ENCODE measurements around the gene SLC1A7. TPM values are rescaled to one million over a fixed set of nuclear protein-coding genes. Genes with fewer than 3 reads are reported as not detected.

Gene SLC1A7
- total RNA-seq, 1 donor from 2014 or later = 0.42 TPM

DNA sequence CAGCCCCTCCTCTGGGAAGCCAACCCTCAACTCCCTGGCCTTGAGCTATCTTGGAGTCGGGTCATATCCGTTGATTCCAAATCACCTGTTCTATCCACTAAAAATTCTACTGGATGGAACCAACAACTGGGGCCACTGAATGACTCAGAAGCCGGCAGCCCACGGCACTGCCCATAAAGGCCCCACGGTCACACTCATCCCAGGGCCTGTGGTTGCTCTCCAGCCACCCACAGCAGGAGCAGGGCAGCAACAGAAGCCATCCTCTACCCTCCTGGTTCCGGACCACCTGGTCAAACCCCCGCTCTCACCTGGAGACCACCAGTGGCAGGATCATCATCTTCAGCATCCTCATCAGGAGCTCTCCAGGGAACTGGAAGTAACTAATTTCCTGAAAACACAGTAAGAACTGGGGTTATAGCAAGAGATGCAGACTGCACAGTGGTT lies 8.4 kb downstream of the SLC1A7 start:
- peak; percentile 49 for DNase-seq (ENCODE audit: low spot score)

- DNase-seq (ENCODE audit: low spot score) = peak; percentile 30
These were observed 9.0 kb downstream of the SLC1A7 start for GRCh38 chr1:53133261-53134041.

GRCh38 chr1:53132176-53132575 lies 10.3 kb downstream of the SLC1A7 start:
- DNase-seq (ENCODE audit: low spot score) = peak; percentile 43

DNA sequence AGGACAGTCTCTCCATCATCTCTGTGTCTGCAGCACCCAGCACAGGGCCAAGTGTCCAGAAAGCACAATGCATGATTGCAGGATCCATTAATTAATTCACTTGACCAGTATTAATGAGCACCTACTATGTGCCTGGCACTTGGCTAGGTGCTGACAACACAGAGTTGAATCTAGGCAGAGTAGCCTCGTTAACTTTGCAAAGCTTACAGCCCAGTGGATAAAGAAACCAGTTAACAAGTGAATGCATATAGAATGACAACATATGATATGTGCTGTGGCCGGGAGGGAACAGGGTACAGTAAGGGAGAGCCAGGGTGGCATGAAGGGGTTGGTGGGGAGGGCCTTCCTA lies 10.9 kb downstream of the SLC1A7 start:
- DNase-seq (ENCODE audit: low spot score) = no peak

DNA sequence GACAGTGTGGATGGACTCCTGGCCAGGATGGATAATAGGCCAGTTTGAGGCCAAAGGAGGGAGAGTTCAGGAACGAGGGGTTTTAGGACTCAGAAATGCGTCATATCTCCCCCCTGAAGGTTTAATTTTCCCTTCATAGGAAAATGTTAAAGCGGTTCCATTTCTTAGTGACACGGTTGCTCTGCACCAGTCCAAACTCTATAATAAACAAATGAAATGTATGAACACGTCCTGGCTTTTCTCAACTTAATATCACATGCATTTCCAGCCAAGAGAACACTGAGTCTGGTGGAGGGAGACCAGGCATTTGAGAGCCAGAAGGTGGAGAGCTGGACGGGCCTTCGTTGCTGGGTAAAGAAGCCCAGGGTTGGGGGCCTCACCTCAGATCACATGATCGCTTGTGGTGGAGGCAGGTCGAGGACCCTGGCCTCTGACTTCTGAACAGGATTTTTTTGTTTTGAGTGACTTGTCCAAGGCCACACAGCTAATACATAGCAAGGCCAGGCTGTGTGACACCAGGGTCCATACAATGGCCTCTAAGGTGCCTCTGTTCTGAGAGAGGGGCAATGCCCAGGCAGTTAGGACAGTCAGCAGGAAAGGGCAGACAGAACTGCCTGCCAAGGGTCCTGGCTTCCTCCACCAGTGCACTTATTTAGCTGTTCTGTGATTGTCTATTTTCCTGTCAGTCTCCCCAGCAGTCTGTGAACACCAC lies 11.4 kb downstream of the SLC1A7 start:
- DNase-seq (ENCODE audit: low spot score) = peak; percentile 59

- DNase-seq (ENCODE audit: low spot score) = peak; percentile 60
These were observed 11.9 kb downstream of the SLC1A7 start for GRCh38 chr1:53130598-53130877.

DNA sequence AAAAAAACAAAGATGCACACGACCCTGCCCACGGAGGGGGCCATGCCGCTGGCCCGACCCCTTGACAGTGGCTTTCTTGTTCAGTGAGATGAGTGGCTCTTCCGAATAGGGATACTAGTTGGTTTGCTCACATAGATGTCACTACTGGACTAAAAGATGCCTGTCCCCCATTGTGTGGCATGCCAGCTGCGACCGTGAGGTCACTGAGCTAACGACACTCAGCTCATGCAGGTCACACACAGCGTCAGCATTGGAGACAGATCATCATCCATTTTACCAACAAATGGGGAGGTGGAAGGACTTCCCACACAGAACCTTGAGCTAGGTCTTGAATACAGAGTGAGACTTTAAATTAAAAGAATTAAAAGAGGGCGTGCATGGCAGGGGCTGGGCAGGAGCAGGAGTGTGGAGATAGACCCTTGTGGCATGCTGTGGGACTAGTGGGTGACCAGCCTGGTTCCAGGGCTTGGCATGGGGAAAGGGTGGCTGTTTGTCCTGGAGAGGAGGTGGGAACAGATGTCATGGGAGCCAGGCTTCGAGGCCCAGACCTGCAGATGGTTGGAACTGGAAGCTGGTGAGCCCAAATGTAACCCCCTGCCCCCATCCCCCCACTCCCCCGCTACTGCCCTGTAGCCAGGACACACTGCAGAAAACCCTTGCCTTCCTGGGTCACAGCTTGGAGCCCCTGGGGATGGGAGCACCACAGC lies 12.4 kb downstream of the SLC1A7 start:
- DNase-seq (ENCODE audit: low spot score) = peak; percentile 57

- DNase-seq (ENCODE audit: low spot score) = no peak
These were observed 14.0 kb downstream of the SLC1A7 start for GRCh38 chr1:53128401-53128800.

DNA sequence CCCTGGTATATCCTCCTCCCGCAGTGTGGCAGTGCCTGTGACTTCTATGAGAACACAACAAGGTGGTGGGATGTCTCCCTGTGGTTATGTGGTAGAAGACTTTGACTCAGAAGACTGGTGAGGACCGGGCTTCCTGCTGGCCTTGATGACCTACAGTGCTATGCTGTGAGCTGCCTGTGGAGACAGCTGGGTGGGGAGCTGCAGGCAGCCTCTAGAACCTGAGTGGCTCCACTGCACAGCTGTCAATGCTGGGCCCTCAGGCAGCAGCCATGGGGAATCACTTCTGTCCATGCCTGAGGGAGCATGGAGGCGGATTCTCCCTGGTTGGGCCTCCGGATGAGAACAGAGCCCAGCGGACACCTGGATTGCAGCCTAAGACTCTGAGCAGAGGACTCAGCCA lies 14.9 kb downstream of the SLC1A7 start:
- DNase-seq (ENCODE audit: low spot score) = no peak

DNA sequence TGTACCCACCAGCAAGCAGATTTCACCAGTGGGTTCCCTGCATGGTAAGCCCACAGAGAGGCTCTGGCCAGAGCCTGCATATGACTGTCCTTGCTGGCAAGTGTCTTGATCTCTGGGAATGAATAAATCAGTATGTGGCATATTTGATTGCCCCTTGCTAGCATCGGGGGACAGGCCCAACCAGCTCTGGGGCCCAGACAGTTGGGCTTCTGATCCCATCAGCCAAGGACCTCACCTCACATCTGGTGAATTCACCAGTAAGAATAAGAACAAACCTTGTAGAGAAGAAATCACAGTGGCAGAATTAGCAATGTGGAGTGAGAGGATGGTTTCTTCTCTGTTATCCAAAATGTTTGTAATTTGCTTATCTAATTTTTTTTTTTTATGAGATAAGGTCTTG lies 15.9 kb downstream of the SLC1A7 start:
- DNase-seq (ENCODE audit: low spot score) = no peak

DNA sequence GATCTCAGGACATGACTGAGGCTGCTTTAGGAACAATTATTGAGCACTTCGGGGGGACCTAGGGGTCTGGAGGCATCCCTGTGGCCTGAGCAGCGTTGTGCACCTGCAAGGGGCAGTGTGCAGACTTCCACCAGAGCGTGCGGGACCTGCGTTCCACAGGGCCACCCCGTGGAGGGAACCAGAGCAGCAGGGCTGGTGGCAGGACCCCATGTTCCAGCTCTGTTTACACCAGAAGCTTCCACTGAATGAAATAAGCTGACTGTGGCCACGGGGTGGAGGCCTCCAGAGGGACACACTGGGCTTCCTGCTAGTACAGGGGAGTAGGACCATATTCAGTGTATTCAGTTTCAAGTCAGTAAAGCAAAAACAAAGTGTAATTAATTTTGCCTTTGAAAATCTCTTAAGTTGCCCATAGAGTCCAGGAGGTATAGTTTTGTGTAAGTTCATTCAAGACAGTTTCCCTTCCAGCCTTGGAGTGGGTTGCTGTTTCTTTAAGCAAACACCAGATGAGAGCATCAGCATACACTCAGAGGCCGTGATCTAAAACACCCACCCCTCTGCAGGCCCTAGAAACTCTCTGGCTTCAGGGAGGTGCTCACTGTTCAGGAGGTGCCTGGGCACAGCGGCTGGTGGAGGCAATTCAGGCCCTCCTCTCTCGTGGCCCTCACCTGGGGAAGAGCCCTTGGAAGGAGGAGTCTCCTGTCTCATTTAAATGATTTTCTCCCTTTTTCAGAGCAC lies 16.6 kb downstream of the SLC1A7 start:
- DNase-seq (ENCODE audit: low spot score) = no peak

GRCh38 chr1:53125122-53125521 lies 17.3 kb downstream of the SLC1A7 start:
- DNase-seq (ENCODE audit: low spot score) = no peak

DNA sequence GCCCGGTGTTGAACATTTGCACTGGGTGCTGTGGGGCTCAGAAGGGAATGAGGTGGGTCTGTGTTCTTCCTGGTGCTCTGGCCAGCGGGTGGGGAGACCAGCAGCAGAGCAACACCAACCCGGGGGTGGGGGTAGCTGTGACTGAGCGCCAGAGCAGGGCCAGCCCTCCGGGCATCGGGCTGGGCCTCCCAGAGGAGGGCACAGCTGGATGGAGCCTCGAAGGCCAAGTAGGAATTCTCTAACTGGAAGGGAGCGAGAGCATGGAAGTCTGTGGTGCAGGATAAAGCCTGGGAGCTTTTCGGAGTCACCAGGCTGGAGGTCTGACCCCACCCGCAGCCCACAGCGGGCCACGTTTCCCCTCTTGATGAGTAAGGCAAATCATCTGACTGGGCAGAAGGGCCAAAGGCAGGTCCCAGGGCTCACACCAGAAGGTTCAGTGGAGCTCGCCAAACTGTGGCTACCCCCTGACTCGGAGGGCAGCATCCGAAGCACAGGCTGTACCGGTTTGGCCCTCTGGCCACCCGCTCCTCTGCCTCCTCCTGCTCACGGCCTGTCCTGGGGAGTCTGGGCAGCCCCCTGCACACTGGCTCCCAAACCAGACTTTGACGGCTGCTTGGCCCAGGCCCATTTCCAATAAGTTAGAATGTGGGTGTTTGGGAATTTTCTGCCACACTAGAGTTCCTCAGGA lies 18.8 kb downstream of the SLC1A7 start:
- DNase-seq (ENCODE audit: low spot score) = no peak

- no peak for DNase-seq (ENCODE audit: low spot score)
These were observed 19.5 kb downstream of the SLC1A7 start for GRCh38 chr1:53122961-53123413.

- no peak for DNase-seq (ENCODE audit: low spot score)
These were observed 20.1 kb downstream of the SLC1A7 start for GRCh38 chr1:53122201-53122885.

DNA sequence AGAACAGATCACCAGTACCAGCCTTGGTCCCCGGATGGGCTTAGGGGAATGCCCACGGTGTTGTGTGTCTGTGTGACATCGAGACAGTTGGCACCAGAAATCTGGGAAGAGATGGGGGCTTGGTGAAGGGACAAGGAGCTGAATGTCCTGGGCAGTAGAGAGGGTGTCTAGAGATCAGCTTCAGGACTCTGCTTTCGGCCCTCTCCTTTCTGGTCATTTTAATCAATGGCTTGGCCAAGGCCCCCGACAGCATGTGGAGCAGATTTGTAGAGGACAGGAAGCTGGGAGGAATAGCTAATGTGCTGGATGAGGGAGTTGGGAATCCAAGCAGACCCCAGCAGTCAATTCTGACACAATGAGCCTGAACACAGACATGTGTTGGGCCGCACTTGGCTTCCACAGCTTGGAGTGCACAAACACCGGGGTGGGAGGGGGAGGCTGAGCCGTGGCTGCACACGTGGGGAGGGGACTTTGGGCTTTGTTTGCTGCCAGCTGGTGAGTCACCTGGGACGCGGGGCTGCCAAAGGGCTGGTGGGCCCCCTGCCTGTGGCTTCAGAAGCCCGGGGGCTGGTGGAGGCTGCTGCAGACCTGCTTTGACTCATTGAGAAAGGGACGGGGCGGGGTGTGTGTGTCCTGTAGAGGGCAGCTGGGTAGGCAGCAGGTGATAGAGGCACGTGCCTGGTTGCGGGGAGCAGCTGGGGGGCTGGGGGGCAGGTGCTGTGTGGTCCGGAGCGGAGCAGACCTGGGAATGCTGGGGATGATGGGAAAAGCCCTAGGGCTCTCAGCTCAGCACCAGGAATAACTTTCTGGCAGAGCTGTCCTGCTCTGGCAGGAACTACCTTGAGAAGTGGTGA lies 20.9 kb downstream of the SLC1A7 start:
- no peak for DNase-seq (ENCODE audit: low spot score)

GRCh38 chr1:53120659-53121058 lies 21.8 kb downstream of the SLC1A7 start:
- no peak for DNase-seq (ENCODE audit: low spot score)

DNA sequence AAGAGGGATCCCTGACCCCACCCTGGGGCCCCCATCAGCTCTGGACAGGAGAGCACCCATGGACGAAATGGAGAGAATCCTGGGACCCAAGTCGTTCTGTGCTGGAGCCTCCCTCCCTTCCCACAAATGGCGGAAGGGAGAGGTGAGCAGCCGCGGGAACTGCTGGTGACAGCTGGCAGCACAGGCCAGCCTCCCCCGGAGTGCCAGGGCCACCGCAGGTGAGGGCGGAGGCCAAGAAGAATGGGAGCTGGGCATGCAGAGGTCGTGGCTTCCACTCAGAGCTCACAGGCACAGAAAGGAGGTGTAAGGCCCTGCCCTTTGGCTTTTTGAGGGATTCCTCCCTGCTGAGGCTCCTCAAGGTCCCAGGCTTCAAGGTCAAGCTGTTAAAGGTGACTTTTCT lies 24.6 kb downstream of the SLC1A7 start:
- no peak for DNase-seq (ENCODE audit: low spot score)

- DNase-seq (ENCODE audit: low spot score) = no peak
These were observed 25.4 kb downstream of the SLC1A7 start for GRCh38 chr1:53116933-53117600.
